ENCODE measurements around the gene ZNF526. TPM values are rescaled to one million over a fixed set of nuclear protein-coding genes. Genes with fewer than 3 reads are reported as not detected.
A peak's percentile ranks its signal among the peaks of the same experiment; 100 is the strongest.

The ZNF526 gene
- total and polyA plus RNA-seq, 2 donors (not counting 1 experiment from before 2014, with no cell fraction given), result 4.9 to 21.3 TPM

DNA sequence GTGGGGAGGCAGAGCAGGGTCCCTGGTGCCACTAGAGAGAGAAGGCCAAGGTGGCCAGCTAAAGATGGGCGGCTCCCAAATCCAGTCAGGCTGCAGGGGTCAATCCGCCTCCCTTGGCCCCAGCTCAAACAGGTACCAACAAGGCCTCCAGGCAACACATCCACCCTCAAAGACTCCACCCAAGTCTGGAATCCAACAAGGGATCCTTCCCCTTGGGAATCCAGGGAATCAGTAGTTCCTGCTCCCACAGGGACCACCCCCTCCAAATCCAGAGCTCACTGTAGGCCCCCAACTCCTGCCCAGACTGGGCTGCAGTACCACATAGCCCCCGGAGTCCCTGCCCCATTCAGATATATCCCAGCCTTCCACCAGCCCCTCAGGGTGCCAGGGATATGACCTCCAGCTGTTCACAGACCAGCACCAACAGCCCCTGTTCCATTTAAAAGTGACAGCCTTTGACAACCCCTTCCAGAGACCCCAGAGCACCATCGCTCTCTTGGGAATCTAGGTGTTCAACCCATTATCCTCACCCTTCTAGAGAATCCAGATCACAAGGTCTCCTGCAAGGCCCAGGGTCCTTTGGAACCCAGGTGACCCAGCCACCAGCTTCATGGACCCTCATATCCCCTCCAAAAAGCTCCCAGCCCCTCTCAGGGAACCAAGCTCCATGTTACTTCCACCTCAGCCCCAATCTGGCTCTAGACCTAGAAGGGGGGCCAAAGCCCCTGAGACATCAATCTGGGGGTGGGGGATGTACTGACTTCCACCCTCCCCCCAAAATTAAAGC, 31.7 kb downstream of the ZNF526 start:
- H3K27ac ChIP-seq (ENCODE audit: low read length in 2 of 2), result no peak overlapping the region
- H3K36me3 ChIP-seq (replicated peaks in 1 of 2; ENCODE audit: control extremely low read depth in 1 of 2, control insufficient read depth in 1 of 2, extremely low read depth in 1 of 2, insufficient read depth in 2 of 2, low read length in 1 of 2), result peaks cover 2 to 15% of the 10 kb centered on the region in 2 experiments
- no peak overlapping the region for H2AFZ ChIP-seq (ENCODE audit: insufficient read depth, low read depth, low read length, poor library complexity, severe bottlenecking)
- WGBS (ENCODE audit: insufficient coverage), result 92% methylated on average over 4 of the region's 4 CpGs
- no peak for TF ChIP-seq EZH2 (IDR thresholded peaks at IDR 0.05; ENCODE audit: borderline replicate concordance, insufficient read depth, low read depth, low read length, poor library complexity, severe bottlenecking)
- TF ChIP-seq, protein P1, sequence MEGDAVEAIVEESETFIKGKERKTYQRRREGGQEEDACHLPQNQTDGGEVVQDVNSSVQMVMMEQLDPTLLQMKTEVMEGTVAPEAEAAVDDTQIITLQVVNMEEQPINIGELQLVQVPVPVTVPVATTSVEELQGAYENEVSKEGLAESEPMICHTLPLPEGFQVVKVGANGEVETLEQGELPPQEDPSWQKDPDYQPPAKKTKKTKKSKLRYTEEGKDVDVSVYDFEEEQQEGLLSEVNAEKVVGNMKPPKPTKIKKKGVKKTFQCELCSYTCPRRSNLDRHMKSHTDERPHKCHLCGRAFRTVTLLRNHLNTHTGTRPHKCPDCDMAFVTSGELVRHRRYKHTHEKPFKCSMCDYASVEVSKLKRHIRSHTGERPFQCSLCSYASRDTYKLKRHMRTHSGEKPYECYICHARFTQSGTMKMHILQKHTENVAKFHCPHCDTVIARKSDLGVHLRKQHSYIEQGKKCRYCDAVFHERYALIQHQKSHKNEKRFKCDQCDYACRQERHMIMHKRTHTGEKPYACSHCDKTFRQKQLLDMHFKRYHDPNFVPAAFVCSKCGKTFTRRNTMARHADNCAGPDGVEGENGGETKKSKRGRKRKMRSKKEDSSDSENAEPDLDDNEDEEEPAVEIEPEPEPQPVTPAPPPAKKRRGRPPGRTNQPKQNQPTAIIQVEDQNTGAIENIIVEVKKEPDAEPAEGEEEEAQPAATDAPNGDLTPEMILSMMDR (IDR thresholded peaks at IDR 0.05), result no peak
- H3K4me1 ChIP-seq (ENCODE audit: control insufficient read depth in 2 of 2, insufficient read depth in 2 of 2, low read length in 2 of 2), result peaks cover 23 to 41% of the 10 kb centered on the region in 2 donors
- H4K20me1 ChIP-seq (ENCODE audit: control insufficient read depth, insufficient read depth, low read length, poor library complexity, severe bottlenecking), result peaks cover 26% of the 10 kb centered on the region
- Mint-ChIP-seq H3K9me3 (ENCODE audit: insufficient read depth) (no peaks in the 10 kb centered on the region), H3K27ac (peak overlapping the region; percentile 64), H3K4me1 (peaks cover 26% of the 10 kb centered on the region), H3K4me3 (peak overlapping the region; percentile 87), H3K27me3 (no peaks in the 10 kb centered on the region)
- ChIA-PET POLR2A (interaction anchor here (0.7 to 1.9 kb wide), 5 partner anchors 9 to 170 kb away, joined by 3 to 9 read pairs (median 4); partner anchors contain the start of gene GSK3A), CTCF (interaction anchor here (0.5 to 2.3 kb wide), 6 partner anchors 27 to 132 kb away, joined by 3 to 14 read pairs (median 4); partner anchors contain the start of gene POU2F2)
- H3K4me2 ChIP-seq (replicated peaks; ENCODE audit: low read depth, low read length, poor library complexity, severe bottlenecking), result peak overlapping the region; percentile 25
- H3K9ac ChIP-seq (ENCODE audit: low read length), result no peak overlapping the region
- H3K4me3 ChIP-seq (ENCODE audit: control extremely low read depth in 1 of 5, extremely low read depth in 1 of 5, insufficient read depth in 1 of 5, low read depth in 2 of 5, low read length in 4 of 5), result no peak overlapping the region
- H3K79me2 ChIP-seq (ENCODE audit: control insufficient read depth, insufficient read depth, low read length), result peaks cover 30% of the 10 kb centered on the region
- intact Hi-C loops (cut with micrococcal nuclease), result no loop called here
- H3K27me3 ChIP-seq (replicated peaks in 1 of 4; ENCODE audit: control extremely low read depth in 1 of 4, control insufficient read depth in 3 of 4, insufficient read depth in 4 of 4, low read length in 3 of 4), result peaks cover 0 to 4% (median 0%) of the 10 kb centered on the region in 4 experiments
- no peak for DNase-seq
- ATAC-seq (ENCODE audit: low read depth), result no peak
- H3K9me3 ChIP-seq (ENCODE audit: control extremely low read depth in 1 of 3, control insufficient read depth in 2 of 3, insufficient read depth in 1 of 3, low read length in 2 of 3), result no peaks in the 10 kb centered on the region

Measured in B cell (primary cell).